SK-N-SH (cell line): ENCODE results near the gene HSPB2. TPM values are rescaled to one million over a fixed set of nuclear protein-coding genes. Genes with fewer than 3 reads are reported as not detected.
"Not testable (repeated sequence)": the region's sequence is repeated elsewhere in the genome, so short reads cannot be mapped to it uniquely, and the experiment has no call there.

ENCODE experiments used
- CTCF ChIA-PET: fragments of 300-600, 350-600 bp; formaldehyde crosslinking; extraction: SDS; loops from one replicate; lab custom pipeline; 2021; lab: Yijun Ruan, JAX
- POLR2A ChIA-PET: fragments of 350-600 bp; sonication (Branson Sonifier 250); formaldehyde crosslinking; extraction: SDS; loops from one replicate; lab custom pipeline; 2020; ENCODE audit warnings: antibody characterized with exemption, inconsistent platforms; lab: Yijun Ruan, JAX
- DNase-seq: peaks from one replicate; pipeline ENCODE4 v3.0.0; 2012
- H2AFZ ChIP-seq: fragments of 200-600 bp; sonication (generic); 2 replicates; pipeline ENCODE4 v1.8.1; 2016; ENCODE audit warnings: antibody characterized with exemption, mild to moderate bottlenecking, low read depth
- H3F3A ChIP-seq: fragments of 200-600 bp; sonication (generic); replicated peaks from 2 replicates; pipeline ENCODE3; 2016; ENCODE audit warnings: antibody characterized with exemption, mild to moderate bottlenecking; ENCODE audit not compliant: insufficient read depth
- H3K27ac ChIP-seq, 2 experiments: fragments of 200-500 bp in 1 of 2; fragments of 200-600 bp in 1 of 2; sonication (Bioruptor generic) in 1 of 2; sonication (generic), shearing (Covaris generic) in 1 of 2; 2 replicates each; pipeline versions ENCODE4 v1.5.1 to v1.6.1; 2014 to 2016; ENCODE audit warnings: low read depth in 2 of 2, inconsistent platforms in 1 of 2, low read length in 1 of 2, mild to moderate bottlenecking in 1 of 2, mixed read lengths in 1 of 2
- H3K27me3 ChIP-seq: fragments of 200-600 bp; sonication (generic), shearing (Covaris generic); 2 replicates; pipeline ENCODE4 v1.6.1; 2016; ENCODE audit warnings: mixed run types; ENCODE audit not compliant: insufficient read depth
- H3K36me3 ChIP-seq, 2 experiments: fragments of 200-500 bp in 1 of 2; fragments of 200-600 bp in 1 of 2; sonication (Bioruptor generic) in 1 of 2; sonication (generic) in 1 of 2; replicated peaks in 1 of 2; 2 replicates each; pipeline versions ENCODE3 to v1.5.1; 2014 to 2016; ENCODE audit warnings: low read length in 1 of 2, mild to moderate bottlenecking in 1 of 2; ENCODE audit not compliant: insufficient read depth in 2 of 2, control insufficient read depth in 1 of 2
- H3K4me1 ChIP-seq, 2 experiments: fragments of 200-500 bp in 1 of 2; fragments of 200-600 bp in 1 of 2; sonication (Bioruptor generic) in 1 of 2; sonication (generic), shearing (Covaris generic) in 1 of 2; 2 replicates each; pipeline versions ENCODE4 v1.5.1 to v1.6.1; 2014 to 2016; ENCODE audit warnings: low read depth in 1 of 2, low read length in 1 of 2, mixed run types in 1 of 2; ENCODE audit not compliant: insufficient read depth in 2 of 2, control insufficient read depth in 1 of 2
- H3K4me2 ChIP-seq: fragments of 200-600 bp; sonication (generic), shearing (Covaris generic); 2 replicates; pipeline ENCODE4 v1.6.1; 2017; ENCODE audit warnings: mixed run types
- H3K4me3 ChIP-seq, 2 experiments: fragments of 200-500 bp in 1 of 2; fragments of 200-600 bp in 1 of 2; sonication (Bioruptor generic) in 1 of 2; sonication (generic), shearing (Covaris generic) in 1 of 2; 2 replicates each; pipeline versions ENCODE4 v1.5.1 to v1.8.1; 2014 to 2016; ENCODE audit warnings: low read depth in 2 of 2, inconsistent platforms in 1 of 2, low read length in 1 of 2, mild to moderate bottlenecking in 1 of 2, mixed read lengths in 1 of 2, moderate library complexity in 1 of 2
- H3K79me2 ChIP-seq: fragments of 200-600 bp; sonication (generic); 2 replicates; pipeline ENCODE4 v1.8.1; 2017; ENCODE audit warnings: mild to moderate bottlenecking; ENCODE audit not compliant: insufficient read depth
- H3K9ac ChIP-seq: fragments of 200-600 bp; sonication (generic); 2 replicates; pipeline ENCODE4 v1.6.1; 2017; ENCODE audit warnings: mixed run types
- H3K9me2 ChIP-seq: fragments of 200-600 bp; sonication (generic); 2 replicates; pipeline ENCODE4 v1.6.1; 2017; ENCODE audit warnings: mixed run types
- H3K9me3 ChIP-seq: fragments of 200-600 bp; sonication (generic); 2 replicates; pipeline ENCODE4 v1.6.1; 2017; ENCODE audit warnings: mixed run types, mild to moderate bottlenecking, moderate library complexity
- H4K20me1 ChIP-seq: fragments of 200-600 bp; sonication (generic); 2 replicates; pipeline ENCODE4 v1.6.1; 2017; ENCODE audit warnings: mild to moderate bottlenecking, mixed run types; ENCODE audit not compliant: insufficient read depth
- ELF1 ChIP-seq: IDR thresholded peaks from 2 replicates; pipeline ENCODE4 v1.4.0; 2012
- EZH2phosphoT487 ChIP-seq: fragments of 200-600 bp; sonication (generic); IDR thresholded peaks from 2 replicates; pipeline ENCODE4 v1.6.1; 2017; ENCODE audit warnings: low read depth, mixed run types, mild to moderate bottlenecking, antibody characterized with exemption, moderate library complexity, borderline replicate concordance
- FOXM1 ChIP-seq: IDR thresholded peaks from 2 replicates; pipeline ENCODE4 v1.4.0; 2012; ENCODE audit warnings: low read depth, mild to moderate bottlenecking
- GATA2 ChIP-seq: sonication (generic); formaldehyde crosslinking; IDR thresholded peaks from 2 replicates; pipeline ENCODE4 v1.5.0; 2020; ENCODE audit warnings: mild to moderate bottlenecking, missing genetic modification reagents
- MEF2A ChIP-seq: IDR thresholded peaks from 2 replicates; pipeline ENCODE4 v1.4.0; 2012; ENCODE audit warnings: low read depth, borderline replicate concordance
- MXI1 ChIP-seq: IDR thresholded peaks from 2 replicates; pipeline ENCODE4 v1.6.1; 2012; ENCODE audit warnings: mild to moderate bottlenecking, low read depth, low read length, improper control_type of control experiment
- NRF1 ChIP-seq: IDR thresholded peaks from 2 replicates; pipeline ENCODE4 v1.6.1; 2012; ENCODE audit warnings: low read depth, mild to moderate bottlenecking, low read length
- RFX5 ChIP-seq: IDR thresholded peaks from 2 replicates; pipeline ENCODE4 v1.6.1; 2012; ENCODE audit warnings: mild to moderate bottlenecking, improper control_type of control experiment, low read length
- YY1 ChIP-seq: IDR thresholded peaks from 2 replicates; pipeline ENCODE4 v1.4.0; 2012; ENCODE audit warnings: low read depth, mild to moderate bottlenecking
- WGBS: methylation state at CpG from one replicate; pipeline ENCODE4 v1.1.6; 2017; ENCODE audit warnings: low lambda C conversion rate; 5-methylcytosine and 5-hydroxymethylcytosine counted together
- polyA plus RNA-seq, 3 experiments: library from polyadenylated mRNA; depleted of rRNA; stranded (reverse); fragments of >200 nt; gene quantifications; 2 replicates each; pipeline ENCODE4 v1.2.3, GENCODE V29; 2012
- TF ChIP-seq, protein P1 (sequence below): fragments of 150-350 bp; IDR thresholded peaks from 2 replicates; pipeline ENCODE4 v1.6.1; 2016; ENCODE audit warnings: mild to moderate bottlenecking, low read depth, low read length
- TF ChIP-seq, protein P2 (sequence below): IDR thresholded peaks from 2 replicates; pipeline ENCODE4 v1.4.0; 2012; ENCODE audit warnings: low read depth, borderline replicate concordance
- TF ChIP-seq, protein P3 (sequence below): IDR thresholded peaks from 2 replicates; pipeline ENCODE4 v1.4.0; 2012; ENCODE audit warnings: low read depth, borderline replicate concordance

The HSPB2 gene
- polyA plus RNA-seq, 1 of the 3 experiments (the other 2 are of a cell fraction): not detected

GRCh38 chr11:111932611-111932950 lies 20.0 kb downstream of the HSPB2 start:
- 0 out of 2 replicates have a peak overlapping the region, but pooled peaks have one; percentile 64 for H2AFZ ChIP-seq
- no peaks in the 10 kb centered on the region for H3K9me3 ChIP-seq
- H3K9me2 ChIP-seq: no peaks in the 10 kb centered on the region
- no peak overlapping the region for H3K27ac ChIP-seq
- H3K27me3 ChIP-seq: no peaks in the 10 kb centered on the region
- CTCF ChIA-PET: interaction anchor here (0.7 to 15.8 kb wide), 6 partner anchors 22 to 1357 kb away, joined by 3 to 272 read pairs (median 5); no protein-coding TSS in a partner anchor
- TF ChIP-seq MXI1 (no peak), MEF2A (no peak), EZH2phosphoT487 (no peak), NRF1 (no peak), GATA2 (CRISPR knock-in tag) (no peak), YY1 (no peak), ELF1 (no peak), RFX5 (no peak), FOXM1 (no peak)
- TF ChIP-seq, protein P1, sequence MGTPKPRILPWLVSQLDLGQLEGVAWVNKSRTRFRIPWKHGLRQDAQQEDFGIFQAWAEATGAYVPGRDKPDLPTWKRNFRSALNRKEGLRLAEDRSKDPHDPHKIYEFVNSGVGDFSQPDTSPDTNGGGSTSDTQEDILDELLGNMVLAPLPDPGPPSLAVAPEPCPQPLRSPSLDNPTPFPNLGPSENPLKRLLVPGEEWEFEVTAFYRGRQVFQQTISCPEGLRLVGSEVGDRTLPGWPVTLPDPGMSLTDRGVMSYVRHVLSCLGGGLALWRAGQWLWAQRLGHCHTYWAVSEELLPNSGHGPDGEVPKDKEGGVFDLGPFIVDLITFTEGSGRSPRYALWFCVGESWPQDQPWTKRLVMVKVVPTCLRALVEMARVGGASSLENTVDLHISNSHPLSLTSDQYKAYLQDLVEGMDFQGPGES: no peak
- TF ChIP-seq, protein P2, sequence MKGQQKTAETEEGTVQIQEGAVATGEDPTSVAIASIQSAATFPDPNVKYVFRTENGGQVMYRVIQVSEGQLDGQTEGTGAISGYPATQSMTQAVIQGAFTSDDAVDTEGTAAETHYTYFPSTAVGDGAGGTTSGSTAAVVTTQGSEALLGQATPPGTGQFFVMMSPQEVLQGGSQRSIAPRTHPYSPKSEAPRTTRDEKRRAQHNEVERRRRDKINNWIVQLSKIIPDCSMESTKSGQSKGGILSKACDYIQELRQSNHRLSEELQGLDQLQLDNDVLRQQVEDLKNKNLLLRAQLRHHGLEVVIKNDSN: no peak
- TF ChIP-seq, protein P3, sequence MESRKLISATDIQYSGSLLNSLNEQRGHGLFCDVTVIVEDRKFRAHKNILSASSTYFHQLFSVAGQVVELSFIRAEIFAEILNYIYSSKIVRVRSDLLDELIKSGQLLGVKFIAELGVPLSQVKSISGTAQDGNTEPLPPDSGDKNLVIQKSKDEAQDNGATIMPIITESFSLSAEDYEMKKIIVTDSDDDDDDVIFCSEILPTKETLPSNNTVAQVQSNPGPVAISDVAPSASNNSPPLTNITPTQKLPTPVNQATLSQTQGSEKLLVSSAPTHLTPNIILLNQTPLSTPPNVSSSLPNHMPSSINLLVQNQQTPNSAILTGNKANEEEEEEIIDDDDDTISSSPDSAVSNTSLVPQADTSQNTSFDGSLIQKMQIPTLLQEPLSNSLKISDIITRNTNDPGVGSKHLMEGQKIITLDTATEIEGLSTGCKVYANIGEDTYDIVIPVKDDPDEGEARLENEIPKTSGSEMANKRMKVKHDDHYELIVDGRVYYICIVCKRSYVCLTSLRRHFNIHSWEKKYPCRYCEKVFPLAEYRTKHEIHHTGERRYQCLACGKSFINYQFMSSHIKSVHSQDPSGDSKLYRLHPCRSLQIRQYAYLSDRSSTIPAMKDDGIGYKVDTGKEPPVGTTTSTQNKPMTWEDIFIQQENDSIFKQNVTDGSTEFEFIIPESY: no peak
- peaks cover 10% of the 10 kb centered on the region; the same call in 1 of the 2 replicates for H3K79me2 ChIP-seq
- POLR2A ChIA-PET: no interaction called here
- H3K4me3 ChIP-seq: no peak overlapping the region
- H4K20me1 ChIP-seq: no peaks in the 10 kb centered on the region
- H3K36me3 ChIP-seq: no peaks in the 10 kb centered on the region
- H3K4me2 ChIP-seq: no peak overlapping the region
- H3F3A ChIP-seq: peaks cover 6% of the 10 kb centered on the region
- peaks cover 16 to 25% of the 10 kb centered on the region in 2 experiments; a peak in 3 of 4 replicates for H3K4me1 ChIP-seq
- 65% methylated on average over 2 of the region's 2 CpGs for WGBS
- no peak for DNase-seq
- no peak overlapping the region for H3K9ac ChIP-seq

DNA sequence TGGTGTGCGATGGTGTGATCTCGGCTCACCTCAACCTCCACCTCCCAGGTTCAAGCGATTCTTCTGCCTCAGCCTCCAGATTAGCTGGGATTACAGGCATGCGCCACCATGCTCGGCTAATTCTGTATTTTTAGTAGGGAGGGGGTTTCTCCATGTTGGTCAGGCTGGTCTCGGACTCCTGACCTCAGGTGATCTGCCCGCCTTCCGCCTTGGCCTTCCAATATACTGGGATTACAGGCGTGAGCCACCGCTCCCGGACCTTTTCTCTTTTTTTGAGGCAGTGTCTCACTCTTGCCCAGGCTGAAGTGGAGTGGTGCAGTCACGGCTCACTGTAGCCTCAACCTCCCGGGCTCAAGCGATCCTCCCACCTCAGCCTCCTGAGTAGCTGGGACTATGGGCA lies 20.6 kb downstream of the HSPB2 start:
- H3K9me2 ChIP-seq, H3K27me3 ChIP-seq, H3K9me3 ChIP-seq, H3K27ac ChIP-seq, H4K20me1 ChIP-seq, H3K4me3 ChIP-seq, H2AFZ ChIP-seq, DNase-seq, H3K36me3 ChIP-seq, POLR2A ChIA-PET, H3K4me2 ChIP-seq, H3K9ac ChIP-seq: not testable (repeated sequence)
- Histone ChIP-seq H3K79me2 (peaks cover 16% of the 10 kb centered on the region; the same call in 1 of the 2 replicates), H3K4me1 (peaks cover 22 to 31% of the 10 kb centered on the region in 2 experiments; a peak in 3 of 4 replicates), H3F3A (peaks cover 12% of the 10 kb centered on the region)
- CTCF ChIA-PET: interaction anchor here (0.7 to 15.8 kb wide), 3 partner anchors 47 to 1356 kb away, joined by 3 to 272 read pairs (median 12); no protein-coding TSS in a partner anchor
- WGBS: 99% methylated on average over 14 of the region's 14 CpGs
